ENCODE results near the gene GANAB. TPM values are rescaled to one million over a fixed set of nuclear protein-coding genes. Genes with fewer than 3 reads are reported as not detected.

GANAB gene
- total and polyA plus RNA-seq, 2 of the 13 experiments (the other 11 are each of a cell fraction or from before 2014, with no cell fraction given) = 99.5 to 234 TPM

DNA sequence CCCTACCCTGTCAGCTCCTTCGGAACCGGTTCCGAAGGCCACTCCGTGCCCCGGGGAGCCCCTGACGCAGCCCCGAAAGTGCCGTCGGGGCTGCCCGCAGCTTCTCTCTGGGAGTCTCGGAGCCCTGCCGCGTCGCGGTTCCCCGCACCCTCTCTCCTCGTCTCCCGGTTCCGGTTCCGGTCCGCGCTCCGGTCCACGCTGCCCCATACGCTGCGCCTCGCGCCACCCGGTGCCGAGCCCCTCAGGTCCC lies 45.4 kb downstream of the GANAB start (continued):
- TF ChIP-seq NR3C1 (CRISPR knock-in tag; IDR thresholded peaks at IDR 0.05) = no peak
- TF ChIP-seq, protein P1, sequence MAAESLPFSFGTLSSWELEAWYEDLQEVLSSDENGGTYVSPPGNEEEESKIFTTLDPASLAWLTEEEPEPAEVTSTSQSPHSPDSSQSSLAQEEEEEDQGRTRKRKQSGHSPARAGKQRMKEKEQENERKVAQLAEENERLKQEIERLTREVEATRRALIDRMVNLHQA (CRISPR knock-in tag; IDR thresholded peaks at IDR 0.05) = no peak
- TF ChIP-seq ZNF10 (CRISPR knock-in tag; IDR thresholded peaks at IDR 0.05; ENCODE audit: borderline replicate concordance, low read depth) = no peak
- TF ChIP-seq, protein P2, sequence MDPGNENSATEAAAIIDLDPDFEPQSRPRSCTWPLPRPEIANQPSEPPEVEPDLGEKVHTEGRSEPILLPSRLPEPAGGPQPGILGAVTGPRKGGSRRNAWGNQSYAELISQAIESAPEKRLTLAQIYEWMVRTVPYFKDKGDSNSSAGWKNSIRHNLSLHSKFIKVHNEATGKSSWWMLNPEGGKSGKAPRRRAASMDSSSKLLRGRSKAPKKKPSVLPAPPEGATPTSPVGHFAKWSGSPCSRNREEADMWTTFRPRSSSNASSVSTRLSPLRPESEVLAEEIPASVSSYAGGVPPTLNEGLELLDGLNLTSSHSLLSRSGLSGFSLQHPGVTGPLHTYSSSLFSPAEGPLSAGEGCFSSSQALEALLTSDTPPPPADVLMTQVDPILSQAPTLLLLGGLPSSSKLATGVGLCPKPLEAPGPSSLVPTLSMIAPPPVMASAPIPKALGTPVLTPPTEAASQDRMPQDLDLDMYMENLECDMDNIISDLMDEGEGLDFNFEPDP (CRISPR knock-in tag; conservative IDR thresholded peaks at IDR 0.05) = no peak; the same call in 1 of the 2 replicates
- no peak for TF ChIP-seq ZNF253 (CRISPR knock-in tag; IDR thresholded peaks at IDR 0.05; ENCODE audit: borderline replicate concordance)
- TF ChIP-seq, protein P3, sequence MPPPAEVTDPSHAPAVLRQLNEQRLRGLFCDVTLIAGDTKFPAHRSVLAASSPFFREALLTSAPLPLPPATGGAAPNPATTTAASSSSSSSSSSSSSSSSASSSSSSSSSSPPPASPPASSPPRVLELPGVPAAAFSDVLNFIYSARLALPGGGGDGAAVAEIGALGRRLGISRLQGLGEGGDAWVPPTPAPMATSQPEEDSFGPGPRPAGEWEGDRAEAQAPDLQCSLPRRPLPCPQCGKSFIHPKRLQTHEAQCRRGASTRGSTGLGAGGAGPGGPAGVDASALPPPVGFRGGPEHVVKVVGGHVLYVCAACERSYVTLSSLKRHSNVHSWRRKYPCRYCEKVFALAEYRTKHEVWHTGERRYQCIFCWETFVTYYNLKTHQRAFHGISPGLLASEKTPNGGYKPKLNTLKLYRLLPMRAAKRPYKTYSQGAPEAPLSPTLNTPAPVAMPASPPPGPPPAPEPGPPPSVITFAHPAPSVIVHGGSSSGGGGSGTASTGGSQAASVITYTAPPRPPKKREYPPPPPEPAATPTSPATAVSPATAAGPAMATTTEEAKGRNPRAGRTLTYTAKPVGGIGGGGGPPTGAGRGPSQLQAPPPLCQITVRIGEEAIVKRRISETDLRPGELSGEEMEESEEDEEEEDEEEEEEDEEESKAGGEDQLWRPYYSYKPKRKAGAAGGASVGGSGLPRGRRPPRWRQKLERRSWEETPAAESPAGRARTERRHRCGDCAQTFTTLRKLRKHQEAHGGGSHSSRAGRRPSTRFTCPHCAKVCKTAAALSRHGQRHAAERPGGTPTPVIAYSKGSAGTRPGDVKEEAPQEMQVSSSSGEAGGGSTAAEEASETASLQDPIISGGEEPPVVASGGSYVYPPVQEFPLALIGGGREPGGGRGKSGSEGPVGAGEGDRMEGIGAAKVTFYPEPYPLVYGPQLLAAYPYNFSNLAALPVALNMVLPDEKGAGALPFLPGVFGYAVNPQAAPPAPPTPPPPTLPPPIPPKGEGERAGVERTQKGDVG (CRISPR knock-in tag; IDR thresholded peaks at IDR 0.05; ENCODE audit: borderline replicate concordance) = no peak
- no peak for TF ChIP-seq EHMT2 (IDR thresholded peaks at IDR 0.05; ENCODE audit: borderline replicate concordance, low read depth, low read length)
- TF ChIP-seq CHD2 (IDR thresholded peaks at IDR 0.05; ENCODE audit: low read depth, low read length) = no peak
- no peak for TF ChIP-seq NFATC3 (CRISPR knock-in tag; IDR thresholded peaks at IDR 0.05)
- 0 out of 2 replicates have a peak, but pooled peaks have one; percentile 5 for TF ChIP-seq BCL6 (CRISPR knock-in tag; IDR thresholded peaks at IDR 0.05)
- TF ChIP-seq SOX13 (IDR thresholded peaks at IDR 0.05) = no peak
- no peak for TF ChIP-seq SOX13 (CRISPR knock-in tag; conservative IDR thresholded peaks at IDR 0.05 in 1 of 2, IDR thresholded peaks at IDR 0.05 in 1 of 2)
- TF ChIP-seq, protein P4, sequence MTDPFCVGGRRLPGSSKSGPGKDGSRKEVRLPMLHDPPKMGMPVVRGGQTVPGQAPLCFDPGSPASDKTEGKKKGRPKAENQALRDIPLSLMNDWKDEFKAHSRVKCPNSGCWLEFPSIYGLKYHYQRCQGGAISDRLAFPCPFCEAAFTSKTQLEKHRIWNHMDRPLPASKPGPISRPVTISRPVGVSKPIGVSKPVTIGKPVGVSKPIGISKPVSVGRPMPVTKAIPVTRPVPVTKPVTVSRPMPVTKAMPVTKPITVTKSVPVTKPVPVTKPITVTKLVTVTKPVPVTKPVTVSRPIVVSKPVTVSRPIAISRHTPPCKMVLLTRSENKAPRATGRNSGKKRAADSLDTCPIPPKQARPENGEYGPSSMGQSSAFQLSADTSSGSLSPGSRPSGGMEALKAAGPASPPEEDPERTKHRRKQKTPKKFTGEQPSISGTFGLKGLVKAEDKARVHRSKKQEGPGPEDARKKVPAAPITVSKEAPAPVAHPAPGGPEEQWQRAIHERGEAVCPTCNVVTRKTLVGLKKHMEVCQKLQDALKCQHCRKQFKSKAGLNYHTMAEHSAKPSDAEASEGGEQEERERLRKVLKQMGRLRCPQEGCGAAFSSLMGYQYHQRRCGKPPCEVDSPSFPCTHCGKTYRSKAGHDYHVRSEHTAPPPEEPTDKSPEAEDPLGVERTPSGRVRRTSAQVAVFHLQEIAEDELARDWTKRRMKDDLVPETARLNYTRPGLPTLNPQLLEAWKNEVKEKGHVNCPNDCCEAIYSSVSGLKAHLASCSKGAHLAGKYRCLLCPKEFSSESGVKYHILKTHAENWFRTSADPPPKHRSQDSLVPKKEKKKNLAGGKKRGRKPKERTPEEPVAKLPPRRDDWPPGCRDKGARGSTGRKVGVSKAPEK (CRISPR knock-in tag; IDR thresholded peaks at IDR 0.05; ENCODE audit: borderline replicate concordance) = no peak
- TF ChIP-seq, protein P5, sequence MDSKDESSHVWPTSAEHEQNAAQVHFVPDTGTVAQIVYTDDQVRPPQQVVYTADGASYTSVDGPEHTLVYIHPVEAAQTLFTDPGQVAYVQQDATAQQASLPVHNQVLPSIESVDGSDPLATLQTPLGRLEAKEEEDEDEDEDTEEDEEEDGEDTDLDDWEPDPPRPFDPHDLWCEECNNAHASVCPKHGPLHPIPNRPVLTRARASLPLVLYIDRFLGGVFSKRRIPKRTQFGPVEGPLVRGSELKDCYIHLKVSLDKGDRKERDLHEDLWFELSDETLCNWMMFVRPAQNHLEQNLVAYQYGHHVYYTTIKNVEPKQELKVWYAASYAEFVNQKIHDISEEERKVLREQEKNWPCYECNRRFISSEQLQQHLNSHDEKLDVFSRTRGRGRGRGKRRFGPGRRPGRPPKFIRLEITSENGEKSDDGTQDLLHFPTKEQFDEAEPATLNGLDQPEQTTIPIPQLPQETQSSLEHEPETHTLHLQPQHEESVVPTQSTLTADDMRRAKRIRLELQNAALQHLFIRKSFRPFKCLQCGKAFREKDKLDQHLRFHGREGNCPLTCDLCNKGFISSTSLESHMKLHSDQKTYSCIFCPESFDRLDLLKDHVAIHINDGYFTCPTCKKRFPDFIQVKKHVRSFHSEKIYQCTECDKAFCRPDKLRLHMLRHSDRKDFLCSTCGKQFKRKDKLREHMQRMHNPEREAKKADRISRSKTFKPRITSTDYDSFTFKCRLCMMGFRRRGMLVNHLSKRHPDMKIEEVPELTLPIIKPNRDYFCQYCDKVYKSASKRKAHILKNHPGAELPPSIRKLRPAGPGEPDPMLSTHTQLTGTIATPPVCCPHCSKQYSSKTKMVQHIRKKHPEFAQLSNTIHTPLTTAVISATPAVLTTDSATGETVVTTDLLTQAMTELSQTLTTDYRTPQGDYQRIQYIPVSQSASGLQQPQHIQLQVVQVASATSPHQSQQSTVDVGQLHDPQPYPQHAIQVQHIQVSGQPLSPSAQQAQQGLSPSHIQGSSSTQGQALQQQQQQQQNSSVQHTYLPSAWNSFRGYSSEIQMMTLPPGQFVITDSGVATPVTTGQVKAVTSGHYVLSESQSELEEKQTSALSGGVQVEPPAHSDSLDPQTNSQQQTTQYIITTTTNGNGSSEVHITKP (CRISPR knock-in tag; IDR thresholded peaks at IDR 0.05; ENCODE audit: low read depth) = no peak
- TF ChIP-seq ZNF83 (CRISPR knock-in tag; IDR thresholded peaks at IDR 0.05; ENCODE audit: borderline replicate concordance) = 0 out of 2 replicates have a peak, but pooled peaks have one; percentile 40
